HG03139 (cell line): ENCODE data around the gene PRM3.

ENCODE experiments used
- ATAC-seq: cut with Tn5 transposase; IDR thresholded peaks from one replicate; pipeline ENCODE4 v1.9.1; 2021; ENCODE audit not compliant: unreplicated experiment

The PRM3 gene

GRCh38 chr16:11229432-11229831 lies 44.0 kb downstream of the PRM3 start:
- ATAC-seq = no peak

- no peak for ATAC-seq
Measured at GRCh38 chr16:11225677-11226549, 47.5 kb downstream of the PRM3 start.

- ATAC-seq = peak; percentile 81
Measured at GRCh38 chr16:11224894-11225676, 48.3 kb downstream of the PRM3 start.

- ATAC-seq = peak; percentile 41
Measured at GRCh38 chr16:11224096-11224893, 49.1 kb downstream of the PRM3 start.
